KBM-7 (cell line): ENCODE results near the gene KCNQ1.

ENCODE experiments used
- DNase-seq: peaks from one replicate; pipeline ENCODE4 v3.0.0-alpha.2; 2015
- in situ Hi-C: fragments of 300-500 bp; cut with MboI; formaldehyde crosslinking; loops from 2 replicates; pipeline ENCODE4 v1.14.3; 2020; ENCODE audit warnings: low sequenced_read_pairs, low pct_unique_long_range_greater_than_20kb, mixed read lengths

The KCNQ1 gene

DNA sequence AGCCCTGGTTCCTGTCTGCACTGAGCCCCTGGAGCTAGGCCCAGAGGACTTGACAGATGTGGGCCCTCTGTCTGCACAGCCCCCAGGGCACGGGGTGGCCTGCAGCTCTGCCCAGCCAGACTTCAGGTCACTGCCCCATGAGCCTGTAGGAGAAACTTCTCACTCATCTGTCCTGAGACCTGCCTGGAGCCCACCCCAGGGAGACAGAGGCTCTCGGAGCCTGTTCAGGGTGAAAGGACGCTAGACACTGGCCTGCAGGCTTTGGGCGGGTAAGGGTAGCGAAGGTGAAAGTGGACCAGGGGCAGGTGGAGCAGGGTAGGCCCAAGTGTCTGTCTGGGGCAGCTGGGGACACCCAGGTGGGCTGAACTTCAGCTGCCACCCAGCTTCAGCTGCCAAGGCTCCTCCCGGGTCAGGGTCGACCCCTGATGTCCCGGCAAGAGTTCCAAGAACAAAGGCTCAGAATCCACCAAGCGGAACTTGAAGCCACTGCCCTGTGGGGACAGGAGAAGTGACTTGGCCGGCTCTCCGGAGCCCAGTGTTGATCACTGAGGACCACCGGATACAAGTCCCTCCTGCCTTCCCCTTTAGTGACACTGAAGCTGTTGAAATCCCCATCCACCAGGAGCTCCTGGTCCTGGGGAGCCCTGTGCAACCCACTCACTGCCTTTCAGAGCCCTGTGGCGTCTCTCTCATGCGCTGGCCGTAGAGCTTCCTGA, 90.3 kb downstream of the KCNQ1 start:
- in situ Hi-C loops: loop anchor here (10.0 to 25.0 kb wide), 2 partner anchors 348 to 360 kb away; no protein-coding TSS in a partner anchor
- no peak for DNase-seq

GRCh38 chr11:2535673-2536439, 91.0 kb downstream of the KCNQ1 start:
- in situ Hi-C loops: loop anchor here (10.0 to 25.0 kb wide), 2 partner anchors 349 to 359 kb away; no protein-coding TSS in a partner anchor
- no peak for DNase-seq

DNA sequence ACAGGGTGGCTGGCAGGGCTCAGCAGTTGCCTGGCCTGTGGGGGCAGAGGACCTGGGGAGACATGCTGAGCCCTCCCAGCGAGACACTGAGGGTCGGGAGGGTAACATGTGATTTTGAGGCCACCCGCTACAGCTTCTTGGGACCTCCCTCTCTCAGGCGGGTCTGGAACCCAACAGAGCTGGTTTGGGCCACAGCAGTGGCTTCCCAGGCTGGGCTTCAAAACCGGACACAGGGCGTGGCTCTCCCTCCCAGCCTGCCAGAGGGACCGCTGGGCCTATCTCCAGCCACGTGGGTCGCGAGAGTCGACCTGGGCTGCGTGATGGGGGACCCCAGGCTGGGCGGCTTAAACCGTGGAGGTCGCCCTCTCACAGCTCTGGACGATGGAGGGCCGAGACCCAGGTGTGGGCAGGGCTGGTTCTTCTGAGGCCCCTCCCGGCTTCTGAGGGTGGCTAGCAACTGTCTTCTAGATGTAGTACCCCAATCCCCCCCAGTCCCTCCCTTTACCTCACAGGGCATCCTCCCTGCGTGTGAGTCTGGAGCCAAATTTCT, 91.7 kb downstream of the KCNQ1 start:
- in situ Hi-C loops: loop anchor here (10.0 to 25.0 kb wide), 2 partner anchors 349 to 358 kb away; no protein-coding TSS in a partner anchor
- DNase-seq: no peak

- in situ Hi-C loops: loop anchor here (10.0 to 25.0 kb wide), 2 partner anchors 350 to 358 kb away; no protein-coding TSS in a partner anchor
- DNase-seq: no peak
These were observed 92.3 kb downstream of the KCNQ1 start for GRCh38 chr11:2537010-2537705.

DNA sequence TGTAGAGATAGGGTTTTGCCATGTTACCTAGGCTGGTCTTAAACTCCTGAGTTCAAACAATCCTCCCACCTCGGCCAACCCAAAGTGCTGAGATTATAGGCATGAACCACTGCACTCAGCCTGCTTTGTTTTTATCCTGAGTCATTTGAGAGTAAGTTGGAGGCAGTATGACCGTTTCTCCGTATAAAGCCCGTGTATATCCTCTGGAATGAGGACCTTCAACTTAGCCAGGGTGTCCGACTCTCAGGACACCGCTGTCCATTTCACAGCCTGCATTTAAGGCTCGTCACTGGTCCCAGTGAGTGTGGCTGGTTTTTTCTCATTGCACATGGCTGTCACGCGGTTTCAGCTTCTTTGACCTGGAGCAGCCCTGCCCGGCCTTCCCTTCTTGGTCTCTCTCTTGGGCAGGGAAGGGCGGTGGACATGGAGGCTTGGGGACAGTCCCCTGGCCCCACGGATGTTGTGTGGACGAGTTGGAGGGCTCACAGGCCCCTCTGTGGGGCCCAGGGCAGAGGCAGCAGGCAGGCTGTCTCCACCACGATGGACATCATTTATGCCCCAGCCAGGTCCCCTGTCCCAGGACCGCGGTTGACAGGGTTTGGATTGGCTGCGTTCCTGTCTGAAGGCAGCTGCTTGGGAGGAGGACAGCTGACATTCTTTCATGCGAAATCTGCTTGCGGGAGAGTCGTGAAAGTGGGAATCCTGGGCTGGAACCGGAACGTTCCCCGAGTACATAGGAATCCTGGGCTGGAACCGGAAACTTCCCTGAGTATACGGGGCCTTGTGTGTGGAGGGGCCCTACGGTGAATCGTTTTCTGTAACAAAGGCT, 93.3 kb downstream of the KCNQ1 start:
- no peak for DNase-seq

GRCh38 chr11:2538951-2539350, 94.1 kb downstream of the KCNQ1 start:
- in situ Hi-C loops: loop anchor here (10.0 to 25.0 kb wide), 2 partner anchors 352 to 356 kb away; no protein-coding TSS in a partner anchor
- no peak for DNase-seq

More for the DNA sequence above, 93.3 kb downstream of the KCNQ1 start:
- in situ Hi-C loops: loop anchor here (10.0 to 25.0 kb wide), 2 partner anchors 351 to 357 kb away; no protein-coding TSS in a partner anchor

GRCh38 chr11:2539371-2540222, 94.8 kb downstream of the KCNQ1 start:
- DNase-seq: no peak
- in situ Hi-C loops: loop anchor here (10.0 to 25.0 kb wide), 2 partner anchors 352 to 355 kb away; no protein-coding TSS in a partner anchor

DNA sequence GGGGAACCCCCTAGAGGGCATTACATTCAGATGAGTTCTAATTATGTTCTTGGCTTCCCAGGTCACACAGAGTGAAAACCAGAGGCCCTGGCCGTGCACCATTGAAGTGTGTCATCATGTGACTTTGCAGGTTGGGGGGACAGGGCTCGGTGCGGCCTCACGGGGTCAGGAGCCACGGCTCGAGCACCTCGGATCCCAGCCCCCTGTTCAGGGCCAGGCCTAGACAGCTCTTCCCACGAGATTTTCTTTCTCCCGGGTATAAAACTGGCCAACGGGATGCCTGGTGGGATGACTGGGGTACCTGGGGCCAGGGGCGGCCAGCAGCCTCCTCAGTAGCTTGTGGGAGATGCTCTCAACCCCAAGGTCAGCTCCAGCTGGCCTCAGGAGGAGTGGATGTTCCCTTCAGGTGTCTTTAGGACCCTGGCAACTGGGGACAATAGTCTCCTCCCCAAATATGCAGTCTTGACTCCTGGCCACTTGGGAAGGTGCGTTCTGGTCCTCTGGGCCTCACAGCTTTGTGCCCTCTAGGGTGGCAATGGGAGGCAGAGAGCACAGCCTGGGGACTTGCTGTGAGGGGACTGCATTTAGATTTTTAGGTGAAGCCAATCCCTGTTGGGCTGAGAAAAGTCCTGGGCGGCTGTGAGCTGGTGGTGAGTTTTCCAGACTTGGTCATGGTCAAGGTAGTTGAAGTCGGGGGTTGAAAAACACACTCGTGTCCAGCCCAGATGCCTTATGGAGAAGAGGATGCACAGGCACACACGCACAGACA, 95.6 kb downstream of the KCNQ1 start:
- in situ Hi-C loops: loop anchor here (25.0 kb wide), 1 partner anchor 353 kb away; no protein-coding TSS in a partner anchor

GRCh38 chr11:2540992-2541680, 96.3 kb downstream of the KCNQ1 start:
- DNase-seq: no peak
- in situ Hi-C loops: loop anchor here (25.0 kb wide), 1 partner anchor 354 kb away; no protein-coding TSS in a partner anchor

More for the DNA sequence above, 95.6 kb downstream of the KCNQ1 start:
- no peak for DNase-seq

DNA sequence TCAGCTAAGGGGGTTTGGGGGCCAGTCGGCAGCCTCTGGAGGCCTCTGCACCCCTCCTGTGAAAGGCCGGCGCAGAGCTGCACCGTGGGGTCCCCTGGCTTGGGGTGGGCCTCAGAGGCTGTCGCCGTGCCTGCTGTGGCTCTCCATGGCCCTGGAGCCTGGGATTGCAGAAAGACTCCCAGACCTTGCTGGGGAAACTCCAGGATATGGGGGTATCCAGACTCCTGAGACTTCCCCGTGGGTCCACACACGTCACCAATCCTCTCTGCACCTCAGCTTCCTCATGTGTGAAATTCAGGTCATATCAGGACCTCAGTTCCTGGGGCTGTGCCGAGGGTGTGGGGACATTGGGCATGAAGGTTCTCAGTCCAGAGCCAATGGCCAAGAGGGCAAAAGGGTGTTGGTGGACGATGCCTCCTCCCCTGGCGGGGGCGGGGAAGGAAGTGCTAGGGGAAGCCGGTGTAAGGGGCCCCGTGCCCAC, 97.1 kb downstream of the KCNQ1 start:
- in situ Hi-C loops: loop anchor here (25.0 kb wide), 1 partner anchor 355 kb away; no protein-coding TSS in a partner anchor
- DNase-seq: no peak

DNA sequence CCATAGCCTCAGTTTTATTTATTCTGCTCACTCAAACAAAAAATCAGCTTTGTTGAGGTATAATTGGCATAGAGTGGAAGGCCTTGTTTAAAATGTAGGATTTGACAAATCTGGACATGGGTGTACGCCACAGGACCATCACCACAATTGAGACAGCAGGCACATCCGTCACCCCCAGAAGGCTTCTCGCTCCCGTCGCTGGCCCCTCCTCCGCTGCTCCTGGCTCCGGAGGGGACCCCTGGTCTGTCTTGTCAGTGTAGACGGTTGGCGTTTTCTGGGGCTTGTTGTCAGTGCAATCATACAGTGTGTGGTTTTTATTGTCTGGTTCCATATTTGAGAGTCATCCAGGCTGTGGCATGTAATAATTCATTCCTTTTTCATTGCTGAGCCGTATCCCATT, 97.6 kb downstream of the KCNQ1 start:
- in situ Hi-C loops: loop anchor here (25.0 kb wide), 1 partner anchor 355 kb away; no protein-coding TSS in a partner anchor
- DNase-seq: no peak

GRCh38 chr11:2547806-2548205, 103.0 kb downstream of the KCNQ1 start:
- in situ Hi-C loops: loop anchor here (25.0 kb wide), 1 partner anchor 361 kb away; no protein-coding TSS in a partner anchor
- no peak for DNase-seq

GRCh38 chr11:2548596-2548995, 103.8 kb downstream of the KCNQ1 start:
- in situ Hi-C loops: loop anchor here (25.0 kb wide), 1 partner anchor 361 kb away; no protein-coding TSS in a partner anchor
- DNase-seq: no peak

GRCh38 chr11:2549080-2549479, 104.3 kb downstream of the KCNQ1 start:
- in situ Hi-C loops: loop anchor here (25.0 kb wide), 1 partner anchor 362 kb away; no protein-coding TSS in a partner anchor
- no peak for DNase-seq

- in situ Hi-C loops: loop anchor here (25.0 kb wide), 1 partner anchor 362 kb away; no protein-coding TSS in a partner anchor
These were observed 104.7 kb downstream of the KCNQ1 start for GRCh38 chr11:2549491-2549875.

More at GRCh38 chr11:2549491-2549875, 104.7 kb downstream of the KCNQ1 start:
- no peak for DNase-seq
